Endometrial microvascular endothelial cells (primary cell): ENCODE measurements around the gene SNX22. TPM values are rescaled to one million over a fixed set of nuclear protein-coding genes. Genes with fewer than 3 reads are reported as not detected.

Experiments used
- in situ Hi-C: cut with HindIII; loops from 2 replicates; pipeline ENCODE4 v1.10.0; 2017; ENCODE audit warnings: low sequenced_read_pairs, low pct_unique_long_range_greater_than_20kb; ENCODE audit errors: inconsistent ontology term
- total RNA-seq: library from RNA; depleted of rRNA; stranded (reverse); fragments of >200 nt; gene quantifications from one replicate; pipeline ENCODE4 v1.2.3, GENCODE V29; 2015; ENCODE audit errors: inconsistent ontology term

Gene SNX22
- total RNA-seq, 1 donor from 2014 or later: not detected

DNA sequence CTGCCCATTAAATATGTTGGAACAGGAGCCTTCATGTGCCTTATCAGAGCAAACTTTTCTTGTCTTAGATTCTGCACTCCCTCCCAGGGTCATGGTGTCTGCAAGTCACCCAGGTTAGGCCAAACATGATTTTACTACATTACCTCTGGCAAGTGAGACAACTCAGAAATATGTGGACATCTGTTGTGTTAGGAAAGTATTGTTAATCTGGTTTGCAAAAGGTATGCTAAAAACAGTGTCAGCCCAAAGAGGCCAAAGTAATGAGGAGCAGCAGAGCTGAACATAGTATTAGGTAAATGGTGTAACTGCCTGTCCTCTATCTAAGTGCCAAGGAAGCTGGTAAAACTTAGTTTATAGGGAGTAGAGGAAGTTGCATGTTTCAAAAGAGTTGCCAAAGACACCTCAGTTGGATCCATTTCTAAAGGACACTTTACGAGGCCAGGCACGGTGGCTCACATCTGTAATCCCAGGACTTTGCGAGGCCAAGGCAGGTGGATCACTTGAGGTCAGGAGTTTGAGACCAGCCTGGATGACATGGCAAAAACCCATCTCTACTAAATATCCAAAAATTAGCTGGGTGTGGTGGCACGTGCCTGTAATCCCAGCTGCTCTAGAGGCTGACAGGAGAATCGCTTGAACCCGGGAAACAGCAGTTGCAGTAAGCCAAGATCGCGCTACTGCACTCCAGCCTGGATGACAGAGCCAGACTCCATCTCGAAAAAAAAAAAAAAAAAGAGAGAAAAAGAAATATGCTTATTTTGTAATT is 33.8 kb downstream of the SNX22 start:
- in situ Hi-C loops: no loop called here

DNA sequence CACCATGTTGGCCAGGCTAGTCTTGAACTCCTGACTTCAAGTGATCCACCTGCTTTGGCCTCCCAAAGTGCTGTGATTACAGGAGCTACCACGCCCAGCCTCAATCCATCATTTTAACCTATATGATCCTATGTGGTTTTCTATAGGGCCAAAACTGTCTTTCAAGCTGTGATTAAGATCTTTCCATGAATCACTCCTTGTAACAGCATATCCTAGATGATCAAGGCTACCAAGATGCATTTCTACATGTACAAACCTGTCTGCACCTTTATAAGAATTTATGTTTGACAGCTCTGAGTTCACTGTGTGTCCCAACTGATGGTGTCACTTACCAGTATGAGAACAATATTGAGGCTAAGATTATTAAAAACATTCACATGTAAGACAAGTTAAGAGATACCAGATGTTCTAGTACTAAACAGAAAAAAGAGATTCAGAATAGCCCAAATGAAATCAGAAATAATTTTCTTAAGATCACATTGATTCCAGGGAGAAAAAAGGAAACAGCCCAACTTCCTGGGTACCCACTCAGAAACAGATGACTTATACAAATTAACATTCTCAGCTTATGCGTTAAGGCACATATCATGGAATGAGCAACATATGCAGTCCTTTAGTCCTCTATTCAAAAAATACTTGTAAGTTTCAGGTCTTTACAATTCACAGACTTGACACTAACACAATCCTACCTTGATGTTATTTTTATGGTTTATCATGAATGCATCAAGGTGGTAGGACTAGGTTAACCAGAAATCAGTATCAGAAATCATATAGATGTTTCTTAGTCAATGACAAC is 36.1 kb downstream of the SNX22 start:
- in situ Hi-C loops: no loop called here

DNA sequence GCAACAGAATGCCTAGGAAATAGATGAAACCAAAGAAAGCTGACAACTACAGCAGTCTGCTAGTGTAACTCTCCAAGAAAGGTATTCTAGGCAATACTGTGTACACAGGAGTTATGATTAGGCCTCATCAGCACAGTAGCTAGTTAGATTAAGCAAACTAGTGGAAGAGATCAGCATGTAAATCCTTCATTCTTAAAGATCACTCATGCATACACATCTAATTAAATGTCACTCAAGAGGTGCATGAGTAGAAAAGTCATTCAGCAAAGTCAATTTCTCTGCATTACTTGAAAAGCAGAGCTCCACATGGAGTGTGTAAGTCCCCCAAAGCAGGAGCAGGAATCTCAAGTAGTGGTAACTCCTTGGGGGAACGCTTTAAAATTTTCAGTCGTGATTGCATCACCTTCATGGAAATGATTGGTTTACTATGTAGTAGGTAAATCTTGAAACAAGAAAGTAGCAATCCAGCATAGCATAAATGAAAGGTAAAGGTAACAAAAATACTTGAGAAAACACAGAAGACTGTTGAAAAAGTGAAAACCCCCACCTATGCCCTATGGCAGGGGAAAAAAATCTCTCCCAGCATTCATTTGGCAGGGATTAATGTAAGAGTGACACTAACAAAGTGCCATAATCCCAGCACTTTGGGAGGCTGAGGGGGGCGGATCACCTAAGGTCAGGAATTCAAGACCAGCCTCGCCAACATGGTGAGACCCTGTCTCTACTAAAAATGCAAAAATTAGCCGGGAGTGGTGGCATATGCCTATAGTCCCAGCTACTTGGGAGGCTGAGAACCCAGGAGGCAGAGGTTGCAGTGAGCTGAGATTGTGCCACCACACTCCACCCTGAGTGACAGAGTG is 40.7 kb downstream of the SNX22 start:
- in situ Hi-C loops: no loop called here

DNA sequence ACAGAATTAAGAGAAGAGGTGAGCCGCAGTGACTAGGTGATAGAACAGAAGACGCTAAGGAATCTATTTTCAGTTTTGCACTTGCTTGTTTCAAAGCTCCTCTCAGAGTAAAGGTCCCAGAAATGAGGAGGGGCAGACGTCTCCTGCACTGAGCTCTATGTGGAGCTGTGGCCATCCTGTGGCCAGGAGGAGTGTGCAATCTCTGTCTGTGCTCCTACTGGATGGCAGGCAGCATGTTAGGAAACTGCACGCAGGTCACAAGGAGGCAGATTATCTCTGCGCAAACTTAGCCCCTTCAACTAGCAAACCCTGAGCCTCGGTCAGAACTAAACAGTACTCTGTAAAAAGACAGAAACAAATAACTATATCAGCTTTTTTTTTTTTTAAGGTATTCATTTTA is 42.4 kb downstream of the SNX22 start:
- in situ Hi-C loops: no loop called here

DNA sequence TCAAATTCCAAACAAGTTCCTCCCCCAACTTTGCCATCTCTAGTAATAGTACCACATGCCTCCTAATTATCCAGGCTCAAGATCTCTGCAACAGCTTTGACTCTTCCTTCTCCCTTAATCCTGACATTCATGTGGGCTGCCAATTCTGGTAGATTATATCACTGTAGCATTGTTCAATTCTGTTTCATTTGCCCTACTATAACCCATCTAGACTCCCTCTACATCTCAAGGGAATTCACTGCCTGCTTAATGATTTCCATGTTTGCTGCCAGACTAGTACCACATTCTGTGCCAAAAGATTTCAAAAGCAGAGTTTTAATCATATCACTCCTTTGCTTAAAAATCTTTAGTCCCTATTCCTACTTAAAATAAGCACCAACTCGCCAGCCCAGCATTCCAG is 45.9 kb downstream of the SNX22 start:
- in situ Hi-C loops: no loop called here

DNA sequence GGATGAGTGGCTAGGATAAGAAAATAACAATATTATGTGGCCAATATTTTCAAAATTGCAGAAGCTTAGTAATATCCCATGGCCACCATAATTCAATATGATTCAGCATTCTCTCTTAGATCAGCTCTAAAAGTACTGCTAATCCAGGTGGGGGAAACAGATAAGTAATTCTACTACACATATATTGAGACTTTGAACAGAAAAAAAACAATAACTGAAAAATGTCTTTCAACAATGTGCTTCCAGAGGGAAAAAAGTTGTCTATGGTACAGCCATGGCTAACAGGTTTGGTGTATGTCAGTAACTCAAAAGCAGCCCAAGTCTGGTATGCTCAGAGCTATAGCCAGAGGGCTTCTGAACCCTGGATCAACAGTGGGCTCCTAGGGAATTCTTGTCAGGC is 53.7 kb downstream of the SNX22 start:
- in situ Hi-C loops: no loop called here

Other genes starting within 250 kb of the SNX22 start
- gene DAPK2, start 105.2 kb upstream of the SNX22 start, total RNA-seq: 0.84 TPM
- gene CIAO2A, start 57.9 kb upstream of the SNX22 start, total RNA-seq: 72.7 TPM
- 25.9 TPM for gene SNX1, start 55.7 kb upstream of the SNX22 start, total RNA-seq
- 715 TPM for gene PPIB, start 11.3 kb downstream of the SNX22 start, total RNA-seq
- 31.8 TPM for gene CSNK1G1, start 204.4 kb downstream of the SNX22 start, total RNA-seq
- gene PCLAF, start 229.7 kb downstream of the SNX22 start, total RNA-seq: 58.3 TPM
- 7.0 TPM for gene TRIP4, start 236.1 kb downstream of the SNX22 start, total RNA-seq